Neural cell (in vitro differentiated cells): ENCODE results near the gene RIMKLA. TPM values are rescaled to one million over a fixed set of nuclear protein-coding genes. Genes with fewer than 3 reads are reported as not detected.

Experiments
- H2AFZ ChIP-seq: fragments of 200-600, 300-800 bp; sonication (generic), shearing (Covaris generic); 2 replicates; pipeline ENCODE4 v1.6.0; 2014; ENCODE audit warnings: low read depth, mild to moderate bottlenecking, antibody characterized with exemption, low read length, moderate library complexity
- H3F3A ChIP-seq: fragments of 200-600 bp; shearing (Covaris generic); 2 replicates; pipeline ENCODE4 v1.6.1; 2016; ENCODE audit warnings: mild to moderate bottlenecking, moderate library complexity, mixed read lengths, antibody characterized with exemption, low read length; ENCODE audit not compliant: insufficient read depth, poor library complexity, severe bottlenecking
- H3K27ac ChIP-seq: fragments of 200-600, 300-800 bp; sonication (generic), shearing (Covaris generic); 2 replicates; pipeline ENCODE4 v1.5.1; 2014; ENCODE audit warnings: mild to moderate bottlenecking, low read length, moderate library complexity
- H3K27me3 ChIP-seq: fragments of 300-800, 200-600 bp; sonication (generic), shearing (Covaris generic); 2 replicates; pipeline ENCODE4 v1.6.0; 2014; ENCODE audit warnings: mild to moderate bottlenecking, low read depth, low read length, moderate library complexity; ENCODE audit not compliant: insufficient read depth
- H3K36me3 ChIP-seq: fragments of 300-800, 200-600 bp; sonication (generic), shearing (Covaris generic); 2 replicates; pipeline ENCODE4 v1.5.1; 2014; ENCODE audit warnings: mild to moderate bottlenecking, antibody characterized with exemption, low read length, moderate library complexity; ENCODE audit not compliant: insufficient read depth
- H3K4me2 ChIP-seq: fragments of 300-800, 200-600 bp; sonication (generic), shearing (Covaris generic); 2 replicates; pipeline ENCODE4 v1.6.0; 2014; ENCODE audit warnings: mild to moderate bottlenecking, low read length
- H3K4me3 ChIP-seq: fragments of 300-800, 200-600 bp; sonication (generic), shearing (Covaris generic); 2 replicates; pipeline ENCODE4 v1.5.1; 2014; ENCODE audit warnings: mild to moderate bottlenecking, low read length, moderate library complexity
- H3K79me2 ChIP-seq: fragments of 200-600 bp; shearing (Covaris generic); replicated peaks from 2 replicates; pipeline ENCODE4 v1.6.0; 2014; ENCODE audit warnings: mild to moderate bottlenecking, low read length, moderate library complexity; ENCODE audit not compliant: insufficient read depth
- H3K9ac ChIP-seq: fragments of 300-800, 200-600 bp; sonication (generic), shearing (Covaris generic); 2 replicates; pipeline ENCODE4 v1.6.1; 2016; ENCODE audit warnings: mild to moderate bottlenecking, low read length, mixed read lengths
- H3K9me2 ChIP-seq: fragments of 200-600 bp; shearing (Covaris generic); 2 replicates; pipeline ENCODE4 v1.6.1; 2016; ENCODE audit warnings: mild to moderate bottlenecking, low read length, mixed read lengths; ENCODE audit not compliant: insufficient read depth
- H3K9me3 ChIP-seq: fragments of 200-600, 300-800 bp; sonication (generic), shearing (Covaris generic); 2 replicates; pipeline ENCODE4 v1.6.1; 2016; ENCODE audit warnings: mild to moderate bottlenecking, mixed run types, low read length, moderate library complexity, mixed read lengths
- H4K20me1 ChIP-seq: fragments of 200-600 bp; shearing (Covaris generic); 2 replicates; pipeline ENCODE4 v1.6.1; 2016; ENCODE audit warnings: mild to moderate bottlenecking, mixed run types; ENCODE audit not compliant: insufficient read depth
- CTCF ChIP-seq: fragments of 450-650 bp; IDR thresholded peaks from 2 replicates; pipeline ENCODE4 v1.5.1; 2014; ENCODE audit warnings: antibody characterized with exemption, mild to moderate bottlenecking, moderate library complexity; ENCODE audit not compliant: poor library complexity, severe bottlenecking
- EP300 ChIP-seq: fragments of 450-650 bp; conservative IDR thresholded peaks from 2 replicates; pipeline ENCODE4 v1.6.1; 2014; ENCODE audit warnings: antibody characterized with exemption, mild to moderate bottlenecking, moderate library complexity; ENCODE audit not compliant: poor library complexity, severe bottlenecking
- EZH2 ChIP-seq: fragments of 200-600, 300-800 bp; shearing (Covaris generic), sonication (generic); IDR thresholded peaks from 2 replicates; pipeline ENCODE4 v1.6.1; 2014; ENCODE audit warnings: antibody characterized with exemption, low read length, borderline replicate concordance, mild to moderate bottlenecking; ENCODE audit not compliant: insufficient read depth, poor library complexity, severe bottlenecking
- MXI1 ChIP-seq: fragments of 450-650 bp; conservative IDR thresholded peaks from 2 replicates; pipeline ENCODE4 v1.6.1; 2014; ENCODE audit warnings: antibody characterized with exemption, mild to moderate bottlenecking; ENCODE audit not compliant: poor library complexity, severe bottlenecking
- POLR2AphosphoS5 ChIP-seq: IDR thresholded peaks from 2 replicates; pipeline ENCODE4 v1.6.1; 2012
- RAD21 ChIP-seq: fragments of 450-650 bp; conservative IDR thresholded peaks from 2 replicates; pipeline ENCODE4 v1.6.1; 2014; ENCODE audit warnings: antibody characterized with exemption, mild to moderate bottlenecking, moderate library complexity
- REST ChIP-seq: IDR thresholded peaks from 2 replicates; pipeline ENCODE4 v1.6.1; 2012; ENCODE audit warnings: borderline replicate concordance
- SMC3 ChIP-seq: fragments of 450-650 bp; conservative IDR thresholded peaks from 2 replicates; pipeline ENCODE4 v1.6.1; 2014; ENCODE audit warnings: antibody characterized with exemption, mild to moderate bottlenecking, moderate library complexity; ENCODE audit not compliant: poor library complexity
- TAF1 ChIP-seq: IDR thresholded peaks from 2 replicates; pipeline ENCODE4 v1.6.1; 2012; ENCODE audit warnings: low read depth
- polyA plus RNA-seq: library from polyadenylated mRNA; depleted of rRNA; stranded (reverse); fragments of >200 nt; gene quantifications from 2 replicates; pipeline ENCODE4 v1.2.3, GENCODE V29; 2014

Gene RIMKLA
- polyA plus RNA-seq, 1 donor from 2014 or later, result 35.4 TPM

GRCh38 chr1:42422737-42423136 is 42.1 kb downstream of the RIMKLA start:
- H3K9ac ChIP-seq, result peak overlapping the region; percentile 50
- TF ChIP-seq EP300 (peak; percentile 100), MXI1 (peak; percentile 66), SMC3 (peak; percentile 36), EZH2 (no peak), TAF1 (peak; percentile 43), RAD21 (peak; percentile 47), POLR2AphosphoS5 (peak; percentile 99), REST (peak; percentile 74), CTCF (peak; percentile 9)
- peak overlapping the region; percentile 14 for H3K4me3 ChIP-seq
- H2AFZ ChIP-seq, result no peak overlapping the region
- H3K9me2 ChIP-seq, result no peaks in the 10 kb centered on the region
- H3K27me3 ChIP-seq, result no peaks in the 10 kb centered on the region
- no peaks in the 10 kb centered on the region for H3K79me2 ChIP-seq
- H3K36me3 ChIP-seq, result no peaks in the 10 kb centered on the region
- peak overlapping the region; percentile 95 for H3K27ac ChIP-seq
- no peaks in the 10 kb centered on the region for H4K20me1 ChIP-seq
- H3F3A ChIP-seq, result peaks cover 32% of the 10 kb centered on the region
- no peaks in the 10 kb centered on the region for H3K9me3 ChIP-seq
- H3K4me2 ChIP-seq, result no peak overlapping the region

GRCh38 chr1:42423681-42424080 is 43.1 kb downstream of the RIMKLA start:
- Histone ChIP-seq H3K9me2 (no peaks in the 10 kb centered on the region), H3K9ac (peak overlapping the region; percentile 50), H3K36me3 (no peaks in the 10 kb centered on the region), H3K9me3 (no peaks in the 10 kb centered on the region), H3K4me3 (peak overlapping the region; percentile 14), H4K20me1 (no peaks in the 10 kb centered on the region), H3K27ac (peak overlapping the region; percentile 94), H3K4me2 (no peak overlapping the region), H2AFZ (no peak overlapping the region), H3K79me2 (no peaks in the 10 kb centered on the region), H3K27me3 (no peaks in the 10 kb centered on the region), H3F3A (peaks cover 32% of the 10 kb centered on the region)
- no peak for TF ChIP-seq RAD21
- TF ChIP-seq EP300, result no peak
- TF ChIP-seq TAF1, result no peak
- no peak for TF ChIP-seq CTCF
- no peak for TF ChIP-seq EZH2
- TF ChIP-seq POLR2AphosphoS5, result no peak
